Posterior vena cava (tissue), 2 donors: ENCODE data around the gene G2E3. TPM values are rescaled to one million over a fixed set of nuclear protein-coding genes. Genes with fewer than 3 reads are reported as not detected.
"Not testable (repeated sequence)": the region's sequence is repeated elsewhere in the genome, so short reads cannot be mapped to it uniquely, and the experiment has no call there.

ENCODE experiments used
- DNase-seq: peaks from one replicate; pipeline ENCODE4 v3.0.0-alpha.2; 2020; ENCODE audit warnings: low spot score
- intact Hi-C, 2 donors: fragments of 100-400 bp; cut with DNase I; formaldehyde crosslinking; loops; one replicate each; pipeline versions ENCODE4 v1.14.1 to v1.14.2; 2022 to 2023
- long read RNA-seq, 2 donors: library from polyadenylated mRNA; unstranded; transcript quantifications; one replicate each; pipeline ENCODE4 v2.0.0, GENCODE V29; 2020 to 2021
- total RNA-seq, 2 donors: library from RNA; stranded (reverse); fragmentation: NEBNext Ultra II Directional; extraction: Animal tissue kit (Norgen Biotek cat#: 25700); gene quantifications; one replicate each; pipeline ENCODE4 v1.2.1, GENCODE V29; 2021
- donor health status: DM: yes; HTN: yes; CAD: no.
- donor health status: DM: yes; HTN: yes; CAD: no.

Gene G2E3
- 10 to 100 TPM; 13.7 to 15.2 TPM for total RNA-seq
- long read RNA-seq, donor 1, full-length matches to known transcripts = 2 of 3 reads
- long read RNA-seq, donor 1, partial matches to known transcripts = 0 of 3 reads
- long read RNA-seq, donor 1, other reads (novel, unspliced or antisense) = 1 of 3 reads
- long read RNA-seq, donor 2, partial matches to known transcripts = 12 of 13 reads
- long read RNA-seq, donor 2, other reads (novel, unspliced or antisense) = 1 of 13 reads

GRCh38 chr14:30558675-30559555 is at the start of gene G2E3:
G2E3 (plus strand) TSS chr14:30559158; CDS start chr14:30581080, 21,922 bp downstream.
- peak; percentile 96 for DNase-seq
- intact Hi-C loops = no loop called here

DNA sequence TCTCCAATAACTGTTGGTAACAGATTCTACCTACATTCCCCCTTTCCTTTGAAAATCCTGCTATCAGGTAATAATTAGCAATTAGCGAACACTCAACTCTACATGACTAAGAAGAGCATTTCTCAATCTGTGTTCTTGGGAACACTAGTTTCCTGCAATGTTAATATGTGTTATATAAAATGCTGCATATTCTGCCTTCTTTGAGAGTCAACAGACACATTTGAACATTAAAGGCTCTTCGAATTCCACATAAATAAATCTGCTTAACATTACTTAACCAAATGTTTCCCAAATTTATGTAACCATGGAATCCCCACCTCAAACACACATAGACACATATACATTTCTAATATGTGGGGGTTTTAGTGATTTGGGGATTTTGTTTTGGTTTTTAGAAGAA is 41.2 kb upstream of the G2E3 start:
- intact Hi-C loops = no loop called here
- DNase-seq = no peak

DNA sequence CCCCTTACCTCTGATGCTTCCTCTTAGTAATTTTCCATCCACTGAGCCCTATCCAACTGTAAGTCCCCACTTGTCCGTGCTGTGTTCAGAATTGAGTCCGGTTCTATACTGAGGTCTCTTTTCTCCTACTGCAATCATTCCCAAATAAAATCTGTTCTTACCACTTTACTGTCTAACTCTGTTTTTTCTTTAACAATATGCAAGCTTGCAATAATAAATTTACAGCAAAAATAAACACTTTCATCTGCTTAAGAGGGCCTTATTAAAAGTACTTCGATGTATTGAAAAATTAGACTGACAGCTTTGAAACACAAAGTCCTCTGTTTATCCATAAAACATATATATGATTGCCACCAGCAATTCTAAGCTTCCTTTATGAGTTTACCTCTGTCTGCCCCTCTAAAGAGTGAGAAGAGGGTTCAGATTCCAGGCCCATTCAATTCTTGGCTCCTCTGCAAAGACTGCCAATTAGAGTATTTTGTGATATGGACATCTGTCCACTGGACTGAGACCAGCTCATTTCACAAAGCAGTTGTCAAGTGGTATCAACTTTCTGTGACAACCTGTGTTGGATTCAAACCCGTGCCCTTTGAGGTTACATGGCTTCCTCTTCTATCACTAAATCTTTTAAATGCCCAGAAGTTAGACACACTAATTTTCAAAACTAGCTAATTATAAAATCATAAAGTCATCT is 39.9 kb upstream of the G2E3 start:
- intact Hi-C loops = no loop called here
- DNase-seq = no peak

GRCh38 chr14:30519961-30520360 is 39.0 kb upstream of the G2E3 start:
- intact Hi-C loops = no loop called here

GRCh38 chr14:30520536-30520935 is 38.4 kb upstream of the G2E3 start:
- intact Hi-C loops = no loop called here
- no peak for DNase-seq

More at GRCh38 chr14:30519961-30520360, 39.0 kb upstream of the G2E3 start:
- no peak for DNase-seq

DNA sequence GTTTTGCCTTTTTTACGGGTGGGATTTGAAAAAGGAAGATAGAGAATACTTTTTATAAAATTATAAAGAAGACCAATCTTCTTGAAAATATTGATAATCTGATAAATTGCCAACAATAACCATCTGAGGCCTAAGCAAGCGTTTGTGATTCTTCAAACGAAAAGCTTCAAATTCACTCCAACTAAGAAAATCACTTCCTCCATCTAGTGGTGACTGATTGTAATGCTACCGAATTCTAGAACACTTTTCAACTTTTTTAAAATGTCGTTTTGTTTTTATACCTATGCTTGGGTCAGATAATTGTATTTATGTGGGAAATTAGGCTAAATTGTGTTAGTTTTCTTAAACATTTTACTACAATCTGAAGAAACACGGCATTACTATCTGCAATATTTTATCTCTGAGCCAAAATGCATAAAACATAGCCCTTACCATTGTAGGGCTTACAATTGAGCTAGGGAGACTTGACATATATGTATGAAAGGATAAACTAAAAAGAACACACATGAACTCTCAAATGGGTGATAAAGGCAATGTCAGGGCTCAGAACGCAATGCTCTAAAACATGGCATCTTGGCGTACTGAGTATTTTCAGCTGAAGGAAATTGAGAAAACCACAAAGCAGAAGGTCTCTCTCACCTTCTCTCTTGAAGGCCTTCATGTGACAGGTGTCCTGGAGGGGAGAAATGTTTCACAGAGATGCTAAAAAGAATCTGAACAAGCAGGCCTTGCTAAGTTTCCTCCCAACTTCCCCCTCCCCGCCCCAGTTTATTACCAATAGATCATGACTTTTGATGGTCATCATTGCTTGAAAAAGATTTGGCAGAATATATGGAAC is 36.8 kb upstream of the G2E3 start:
- no peak for DNase-seq
- intact Hi-C loops = no loop called here

GRCh38 chr14:30525833-30526232 is 33.1 kb upstream of the G2E3 start:
- intact Hi-C loops = no loop called here
- no peak for DNase-seq

DNA sequence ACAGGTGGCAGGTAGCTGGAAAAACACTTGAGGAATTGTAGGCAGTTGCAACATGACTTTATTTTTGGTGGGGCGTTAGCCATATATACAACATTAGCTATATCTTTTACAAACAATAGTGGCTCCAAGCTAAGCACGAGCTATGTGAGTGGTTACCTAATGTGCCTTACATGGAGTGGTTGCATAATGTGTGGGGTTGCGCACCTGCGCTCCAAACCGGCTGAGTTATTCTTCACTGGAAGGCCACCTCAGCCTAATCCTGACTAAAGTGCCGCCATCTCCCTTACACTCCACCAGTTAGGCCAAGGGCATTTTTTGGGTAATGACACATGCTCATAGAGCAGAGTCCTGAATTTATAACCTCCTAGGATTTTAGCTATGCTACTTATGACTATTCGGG is 31.8 kb upstream of the G2E3 start:
- DNase-seq = no peak
- intact Hi-C loops = no loop called here

- no peak for DNase-seq
- intact Hi-C loops = no loop called here
Observed at GRCh38 chr14:30528119-30528518, 30.8 kb upstream of the G2E3 start.

DNA sequence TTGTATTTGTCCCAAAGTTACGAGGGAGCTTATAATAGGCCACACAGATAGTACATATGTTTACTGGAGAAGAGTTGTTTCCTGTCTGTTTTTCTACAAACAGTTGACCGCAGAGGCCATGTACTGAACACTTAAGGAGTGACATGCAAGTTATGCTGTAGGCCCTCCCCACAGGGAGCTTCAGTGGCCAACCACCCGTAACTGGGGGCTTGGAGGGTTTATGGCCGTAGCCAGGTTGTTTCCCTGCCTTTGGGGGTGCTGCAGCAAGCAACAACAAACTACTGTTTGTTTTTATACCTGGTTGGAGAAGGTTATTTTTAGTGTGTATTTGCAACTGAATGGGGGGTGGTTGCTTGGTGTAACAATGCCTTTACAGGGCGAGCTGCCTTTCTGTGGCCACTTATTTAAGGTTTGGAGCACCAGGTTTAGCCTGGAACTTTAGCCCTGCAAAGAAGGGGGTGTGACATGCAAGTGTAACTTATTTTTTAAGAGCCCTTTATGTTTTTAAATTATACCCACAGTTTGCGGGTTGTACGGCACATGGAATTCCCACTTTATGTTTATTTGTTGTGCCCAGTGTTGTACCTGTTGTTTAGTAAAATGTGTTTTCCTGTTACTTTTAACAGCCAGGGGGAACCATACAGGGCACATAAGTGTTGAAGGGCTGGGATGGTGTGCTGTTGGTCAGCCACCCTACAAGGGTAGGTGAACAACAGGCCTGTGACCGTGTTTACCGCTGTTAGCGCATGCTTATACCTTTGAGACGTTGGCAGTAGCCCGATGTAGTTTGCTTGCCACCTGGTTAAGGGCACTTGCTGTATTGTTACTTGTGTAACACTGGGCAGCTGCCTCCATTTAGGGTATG is 29.9 kb upstream of the G2E3 start:
- no peak for DNase-seq
- intact Hi-C loops = no loop called here

DNA sequence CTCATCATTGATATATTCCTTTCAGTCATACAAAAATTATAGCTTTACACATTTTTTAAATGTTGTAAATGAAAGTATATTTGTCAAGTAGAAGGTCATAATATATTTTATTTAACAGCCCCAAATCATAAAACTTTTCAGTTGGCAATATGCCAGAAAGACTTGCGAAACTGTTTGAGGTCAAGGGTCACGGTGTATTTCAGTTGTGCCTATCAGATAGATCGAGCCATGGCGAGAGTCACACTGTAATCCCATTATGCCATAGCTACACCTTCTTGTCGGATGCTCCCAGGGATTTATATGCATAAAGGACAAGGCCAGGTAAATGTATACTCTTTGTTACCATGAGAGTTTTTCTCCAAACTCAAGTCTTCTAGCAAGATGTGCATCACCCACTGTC is 26.7 kb upstream of the G2E3 start:
- intact Hi-C loops = no loop called here
- no peak for DNase-seq

- intact Hi-C loops = no loop called here
Observed at GRCh38 chr14:30533126-30533525, 25.8 kb upstream of the G2E3 start.

GRCh38 chr14:30541318-30541717 is 17.6 kb upstream of the G2E3 start:
- intact Hi-C loops = no loop called here
- DNase-seq = no peak

More at GRCh38 chr14:30533126-30533525, 25.8 kb upstream of the G2E3 start:
- DNase-seq = no peak

DNA sequence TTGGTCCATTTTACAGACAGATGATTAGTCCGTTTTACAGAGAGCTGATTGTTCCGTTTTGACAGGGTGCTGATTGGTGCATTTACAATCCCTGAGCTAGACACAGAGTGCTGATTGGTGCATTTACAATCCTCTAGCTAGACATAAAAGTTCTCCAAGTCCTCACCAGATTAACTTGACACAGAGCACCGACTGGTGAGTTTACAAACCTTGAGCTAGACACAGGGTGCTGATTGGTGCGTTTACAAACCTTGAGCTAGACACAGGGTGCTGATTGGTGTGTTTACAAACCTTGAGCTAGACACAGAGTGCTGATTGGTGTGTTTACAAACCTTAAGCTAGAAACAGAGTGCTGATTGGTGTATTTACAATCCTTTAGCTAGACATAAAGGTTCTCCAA is 12.2 kb upstream of the G2E3 start:
- DNase-seq, intact Hi-C loops: not testable (repeated sequence)

DNA sequence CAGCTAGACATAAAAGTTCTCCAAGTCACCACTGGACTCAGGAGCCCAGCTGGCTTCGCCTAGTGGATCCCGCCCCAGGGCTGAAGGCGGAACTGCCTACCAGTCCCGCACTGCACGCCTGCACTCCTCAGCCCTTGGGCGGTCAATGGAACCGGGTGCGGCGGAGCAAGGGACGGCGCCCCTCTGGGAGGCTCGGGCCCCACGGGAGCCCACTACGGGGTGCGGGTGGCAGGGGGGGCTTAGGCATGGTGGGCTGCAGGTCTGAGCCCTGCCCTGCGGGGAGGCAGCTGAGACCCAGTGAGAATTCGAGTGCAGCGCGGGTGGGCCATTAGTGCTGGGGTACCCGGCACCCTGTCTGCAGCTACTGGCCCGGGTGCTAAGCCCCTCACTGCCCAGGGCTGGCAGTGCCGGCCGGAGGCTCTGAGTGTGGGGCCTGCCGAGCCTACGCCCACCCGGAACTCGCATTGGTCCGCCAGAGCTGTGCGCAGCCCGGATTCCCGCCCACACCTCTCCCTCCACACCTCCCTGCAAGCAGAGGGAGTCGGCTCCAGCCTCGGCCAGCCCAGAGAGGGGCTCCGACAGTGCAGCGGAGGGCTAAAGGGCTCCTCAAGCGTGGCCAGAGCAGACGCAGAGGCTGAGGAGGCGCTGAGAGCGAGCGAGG is 11.4 kb upstream of the G2E3 start:
- intact Hi-C loops = no loop called here
- no peak for DNase-seq

- intact Hi-C loops = no loop called here
- no peak for DNase-seq
Observed at GRCh38 chr14:30550335-30550734, 8.6 kb upstream of the G2E3 start.

DNA sequence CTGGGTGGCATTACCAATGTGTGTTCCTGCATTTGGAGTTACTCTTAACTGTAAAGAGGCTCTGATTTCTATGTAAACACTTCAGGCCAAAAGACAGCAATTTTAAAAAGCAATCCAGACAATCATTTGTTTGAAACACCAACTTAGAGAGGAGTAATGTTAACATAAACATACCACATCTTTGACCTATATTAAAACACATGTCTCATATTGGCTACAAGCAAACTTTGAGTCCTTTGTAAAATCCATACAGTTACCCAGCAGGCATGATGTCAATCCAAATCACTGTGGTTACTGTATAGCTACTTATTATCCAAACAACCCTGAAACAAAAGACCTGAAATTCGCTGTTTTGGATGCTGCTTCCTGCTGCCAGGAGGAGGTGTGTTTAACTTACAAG is 7.5 kb upstream of the G2E3 start:
- no peak for DNase-seq
- intact Hi-C loops = no loop called here
